Left lung (tissue), 10 donors: ENCODE measurements around the gene RENBP. TPM values are rescaled to one million over a fixed set of nuclear protein-coding genes. Genes with fewer than 3 reads are reported as not detected.

Experiments
- ATAC-seq: fragments of 200-7000 bp; cut with Tn5 transposase; one replicate; pipeline ENCODE4 v1.9.1; 2020; ENCODE audit warnings: moderate library complexity
- DNase-seq, 4 donors: peaks; one replicate each; pipeline ENCODE4 v3.0.0-alpha.2; 2013 to 2020
- H3K27ac ChIP-seq, 2 donors: fragments of 200-600 bp; sonication (generic) in 1 of 2; one replicate each; pipeline versions ENCODE4 v1.5.0 to v1.8.0; 2020 to 2021
- H3K27me3 ChIP-seq, 2 donors: fragments of 200-600 bp; sonication (generic) in 1 of 2; one replicate each; pipeline versions ENCODE4 v1.5.0 to v1.8.0; 2020 to 2021
- H3K36me3 ChIP-seq, 2 donors: fragments of 200-600 bp; sonication (generic) in 1 of 2; one replicate each; pipeline versions ENCODE4 v1.5.0 to v1.8.0; 2020 to 2021
- H3K4me1 ChIP-seq, 2 donors: fragments of 200-600 bp; one replicate each; pipeline ENCODE4 v1.8.0; 2021
- H3K4me3 ChIP-seq, 2 donors: fragments of 200-600 bp; sonication (generic) in 1 of 2; one replicate each; pipeline versions ENCODE4 v1.5.0 to v1.8.0; 2020 to 2021; ENCODE audit warnings: mild to moderate bottlenecking in 1 of 2
- H3K9me3 ChIP-seq, 2 donors: fragments of 200-600 bp; sonication (generic) in 1 of 2; one replicate each; pipeline versions ENCODE4 v1.5.0 to v1.8.0; 2020 to 2021
- CTCF ChIP-seq, 2 donors: fragments of 200-600 bp; sonication (generic) in 1 of 2; IDR thresholded peaks; one replicate each; pipeline versions ENCODE4 v1.5.0 to v1.8.0; 2021; ENCODE audit warnings: antibody characterized with exemption in 2 of 2
- intact Hi-C, 2 donors: fragments of 100-400 bp; cut with DNase I; formaldehyde crosslinking; loops; one replicate each; pipeline versions ENCODE4 v1.11.2 to v1.14.2; 2022
- polyA plus RNA-seq, 6 donors: library from polyadenylated mRNA; unstranded; fragments of 120-200 nt; gene quantifications; one replicate each; pipeline ENCODE4 v1.2.1, GENCODE V29; 2013; ENCODE audit not compliant: insufficient read length in 6 of 6
- total RNA-seq, 2 donors: library from RNA; stranded (reverse); fragmentation: NEBNext Ultra II Directional; extraction: Animal tissue kit (Norgen Biotek cat#: 25700); gene quantifications; one replicate each; pipeline ENCODE4 v1.2.1, GENCODE V29; 2021
- donor health status: DM: no; HTN: yes; CAD: no.
- donor health status: DM: no; HTN: no; CAD: no.

The RENBP gene
- total and polyA plus RNA-seq, 8 donors = 5.2 to 62.1 (median 6.7) TPM

DNA sequence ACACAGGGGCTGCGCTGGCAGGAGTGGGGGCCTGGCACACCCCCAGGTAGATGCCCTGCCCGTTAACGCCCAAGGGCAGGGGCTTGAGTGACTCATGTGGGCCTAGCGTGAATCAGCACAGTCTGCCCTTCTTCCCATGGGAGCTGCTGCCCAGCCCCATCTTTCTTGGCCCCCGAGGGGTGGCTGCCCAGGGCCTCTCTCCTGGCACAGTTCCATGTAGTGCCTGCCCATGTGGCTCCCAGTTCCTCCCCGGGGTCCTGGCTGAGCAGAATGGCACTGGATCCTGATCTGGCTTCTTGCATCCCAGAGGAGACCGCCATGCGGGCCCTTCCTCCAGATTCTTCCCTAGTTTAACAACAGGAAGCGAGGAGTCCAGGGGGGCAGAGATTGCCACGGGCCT lies 42.1 kb downstream of the RENBP start:
- no peak overlapping the region for H3K4me3 ChIP-seq
- H3K36me3 ChIP-seq = peaks cover 0 to 5% of the 10 kb centered on the region in 2 donors
- ATAC-seq (no peak), DNase-seq (no peak)
- no peak for TF ChIP-seq CTCF (IDR thresholded peaks at IDR 0.05)
- H3K9me3 ChIP-seq = no peaks in the 10 kb centered on the region
- intact Hi-C loops = no loop called here
- H3K27ac ChIP-seq = no peak overlapping the region
- no peaks in the 10 kb centered on the region for H3K27me3 ChIP-seq
- H3K4me1 ChIP-seq = peaks cover 0 to 32% of the 10 kb centered on the region in 2 donors

- ATAC-seq (no peak), DNase-seq (no peak)
- peaks cover 0 to 32% of the 10 kb centered on the region in 2 donors for H3K4me1 ChIP-seq
- no peaks in the 10 kb centered on the region for H3K27me3 ChIP-seq
- no peak overlapping the region for H3K4me3 ChIP-seq
- H3K9me3 ChIP-seq = no peaks in the 10 kb centered on the region
- no peak for TF ChIP-seq CTCF (IDR thresholded peaks at IDR 0.05)
- intact Hi-C loops = no loop called here
- no peaks in the 10 kb centered on the region for H3K36me3 ChIP-seq
- H3K27ac ChIP-seq = no peak overlapping the region
Observed at GRCh38 chrX:153901753-153902140, 42.7 kb downstream of the RENBP start.

DNA sequence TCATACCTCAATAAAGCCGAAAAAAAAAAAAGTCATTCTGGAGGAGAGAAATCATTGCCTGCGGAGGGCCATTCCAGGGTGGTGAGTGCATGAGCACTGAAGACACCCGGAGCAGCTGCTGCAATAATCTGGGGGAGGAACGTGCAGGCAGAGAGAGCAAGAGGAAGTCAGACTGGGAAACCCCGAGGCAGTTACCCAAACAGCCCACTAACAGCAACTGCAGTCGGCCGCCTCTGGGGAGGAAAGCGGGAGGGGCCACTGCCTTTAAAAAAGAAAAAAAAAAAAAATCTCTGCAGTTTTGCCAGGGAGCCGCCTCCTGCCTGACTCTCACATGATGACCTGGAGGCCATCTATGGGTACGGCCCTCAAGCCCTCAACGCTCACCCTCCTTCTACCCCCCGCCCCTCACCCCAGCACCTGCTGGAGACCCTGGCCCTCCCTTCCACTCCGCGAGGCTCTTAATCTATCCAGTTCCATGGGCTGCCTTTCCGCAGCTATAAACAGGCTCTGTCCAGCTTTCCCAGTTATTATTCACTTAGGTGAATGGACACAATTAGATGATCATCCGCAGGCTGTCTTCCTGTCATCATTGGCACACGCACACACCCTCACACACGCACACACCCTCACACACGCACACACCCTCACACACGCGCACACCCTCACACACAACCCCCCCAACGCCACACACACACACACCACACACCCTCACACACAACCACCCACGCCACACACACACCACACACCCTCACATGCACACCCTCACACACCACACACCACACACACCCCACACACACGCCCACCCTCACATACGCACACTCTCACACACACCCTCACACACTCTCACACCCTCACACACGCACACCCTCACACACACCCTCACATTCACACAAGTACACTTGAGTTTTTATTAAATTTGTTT lies 43.4 kb downstream of the RENBP start:
- H3K27me3 ChIP-seq = no peaks in the 10 kb centered on the region
- peak in 1 of 2 donors; percentile 10 for TF ChIP-seq CTCF (IDR thresholded peaks at IDR 0.05)
- H3K9me3 ChIP-seq = no peaks in the 10 kb centered on the region
- ATAC-seq = peak; percentile 72
- peak overlapping the region in 1 of 2 donors; percentile 66 for H3K27ac ChIP-seq
- no peak overlapping the region for H3K4me3 ChIP-seq
- H3K36me3 ChIP-seq = no peaks in the 10 kb centered on the region
- DNase-seq = peak in 3 of 4 donors; percentile 24 to 79 (median 77)
- H3K4me1 ChIP-seq = peaks cover 0 to 32% of the 10 kb centered on the region in 2 donors
- intact Hi-C loops = no loop called here

DNA sequence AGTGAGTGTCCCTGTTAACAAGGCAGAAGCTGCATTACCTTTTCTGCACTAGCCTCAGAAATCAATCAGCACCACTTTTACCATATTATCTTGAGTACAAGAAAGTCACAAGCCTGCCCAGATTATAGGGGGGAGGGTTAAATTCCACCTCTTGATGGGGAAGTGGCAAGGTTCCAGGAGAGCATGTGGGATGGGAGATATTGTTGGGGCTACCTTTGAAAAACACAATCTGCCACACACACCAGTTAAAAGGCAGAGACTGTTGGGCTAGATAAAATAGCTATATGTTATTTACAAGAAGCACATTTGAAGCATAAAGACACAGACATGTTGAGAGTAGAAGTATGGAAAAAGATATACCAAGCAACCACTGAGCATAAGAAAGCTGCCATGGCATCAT lies 46.5 kb downstream of the RENBP start:
- TF ChIP-seq CTCF (IDR thresholded peaks at IDR 0.05) = no peak
- DNase-seq (no peak), ATAC-seq (no peak)
- Histone ChIP-seq H3K36me3 (no peaks in the 10 kb centered on the region), H3K27ac (no peak overlapping the region), H3K4me1 (peaks cover 0 to 17% of the 10 kb centered on the region in 2 donors), H3K9me3 (no peaks in the 10 kb centered on the region), H3K27me3 (no peaks in the 10 kb centered on the region), H3K4me3 (no peak overlapping the region)
- intact Hi-C loops = loop anchor here in 1 of 2 donors (10.0 kb wide), 1 partner anchor 63 kb away; the partner anchor contains the start of gene PDZD4

DNA sequence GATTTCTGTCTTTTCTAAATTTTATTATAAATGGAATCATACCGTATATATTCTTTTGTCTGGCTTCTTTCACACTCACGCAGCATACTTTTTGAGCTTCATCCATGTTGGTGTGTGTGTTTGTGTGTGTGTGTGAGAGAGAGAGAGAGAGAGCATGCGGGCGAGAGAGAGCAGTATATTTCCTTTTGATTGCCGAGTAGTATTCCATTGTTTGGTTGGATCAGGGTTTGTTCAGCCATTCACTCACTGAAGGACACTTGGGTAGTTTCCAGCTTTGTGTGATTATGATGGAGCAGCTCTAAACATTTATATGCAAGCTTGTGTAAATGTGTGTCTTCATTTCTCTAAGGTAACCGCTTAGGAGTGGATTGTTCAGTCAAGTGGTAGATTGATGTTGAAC lies 55.3 kb downstream of the RENBP start:
- DNase-seq = no peak
- H3K27ac ChIP-seq = no peak overlapping the region
- no peaks in the 10 kb centered on the region for H3K9me3 ChIP-seq
- no peaks in the 10 kb centered on the region for H3K36me3 ChIP-seq
- no peak for ATAC-seq
- no peak overlapping the region for H3K4me3 ChIP-seq
- no peak for TF ChIP-seq CTCF (IDR thresholded peaks at IDR 0.05)
- H3K27me3 ChIP-seq = peaks cover 40 to 41% of the 10 kb centered on the region in 2 donors
- peaks cover 0 to 3% of the 10 kb centered on the region in 2 donors for H3K4me1 ChIP-seq
- intact Hi-C loops = no loop called here
